Measurements from ENCODE around the gene CCER1. TPM values are rescaled to one million over a fixed set of nuclear protein-coding genes. Genes with fewer than 3 reads are reported as not detected.

The CCER1 gene
- polyA plus RNA-seq, 1 of the 3 experiments (the other 2 are of a cell fraction), result not detected

DNA sequence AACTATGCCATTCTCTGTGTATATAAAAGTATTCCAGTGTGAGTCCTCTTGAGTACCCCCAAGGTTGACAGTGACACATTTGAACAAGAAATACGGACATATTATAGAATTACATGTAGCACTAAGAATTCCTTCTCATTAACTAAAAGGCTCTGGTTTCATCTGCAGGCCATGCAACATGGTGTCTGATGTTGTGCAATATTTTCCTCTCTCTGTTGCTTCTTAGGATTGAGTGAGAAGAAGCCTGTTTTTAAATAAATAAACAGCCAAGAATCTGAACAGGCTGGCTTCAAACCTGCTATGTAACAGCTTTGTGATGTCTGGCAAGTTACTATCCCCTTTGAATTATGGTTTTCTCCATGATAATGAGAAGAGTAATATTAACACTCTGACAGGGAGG lies 22.2 kb upstream of the CCER1 start:
- ChIA-PET POLR2A (no interaction called here), CTCF (interaction anchor here (0.9 to 4.3 kb wide), 13 partner anchors 8 to 385 kb away, joined by 3 to 61 read pairs (median 7); no protein-coding TSS in a partner anchor)
- Histone ChIP-seq H3K9me2 (no peaks in the 10 kb centered on the region), H3K9ac (no peak overlapping the region), H3K27ac (ENCODE audit: low read depth in 2 of 2, low read length in 1 of 2) (no peak overlapping the region), H4K20me1 (ENCODE audit: insufficient read depth) (no peaks in the 10 kb centered on the region), H3K4me2 (no peak overlapping the region), H3K36me3 (replicated peaks in 1 of 2; ENCODE audit: control insufficient read depth in 1 of 2, insufficient read depth in 2 of 2, low read length in 1 of 2) (no peaks in the 10 kb centered on the region), H3K9me3 (no peaks in the 10 kb centered on the region), H2AFZ (ENCODE audit: low read depth) (no peak overlapping the region), H3K79me2 (ENCODE audit: insufficient read depth) (no peaks in the 10 kb centered on the region), H3K4me1 (ENCODE audit: control insufficient read depth in 1 of 2, insufficient read depth in 2 of 2, low read depth in 1 of 2, low read length in 1 of 2) (peaks cover 2 to 9% of the 10 kb centered on the region in 2 experiments; a peak in 3 of 4 replicates), H3F3A (replicated peaks; ENCODE audit: insufficient read depth) (peaks cover 4% of the 10 kb centered on the region), H3K27me3 (ENCODE audit: insufficient read depth) (no peaks in the 10 kb centered on the region), H3K4me3 (ENCODE audit: low read depth in 2 of 2, low read length in 1 of 2) (no peak overlapping the region)
- TF ChIP-seq NRF1 (IDR thresholded peaks at IDR 0.05; ENCODE audit: low read depth, low read length) (no peak), EP300 (IDR thresholded peaks at IDR 0.05; ENCODE audit: borderline replicate concordance in 1 of 2, low read depth in 1 of 2, low read length in 1 of 2) (no peak), TEAD4 (IDR thresholded peaks at IDR 0.05; ENCODE audit: borderline replicate concordance, insufficient read depth) (no peak), MEF2A (IDR thresholded peaks at IDR 0.05; ENCODE audit: borderline replicate concordance, low read depth) (no peak), SIN3A (IDR thresholded peaks at IDR 0.05; ENCODE audit: borderline replicate concordance, low read depth, low read length) (no peak), EZH2phosphoT487 (IDR thresholded peaks at IDR 0.05; ENCODE audit: borderline replicate concordance, low read depth) (no peak), TCF12 (IDR thresholded peaks at IDR 0.05) (no peak), FOSL2 (IDR thresholded peaks at IDR 0.05; ENCODE audit: borderline replicate concordance, low read depth) (no peak)
- TF ChIP-seq, protein P1, sequence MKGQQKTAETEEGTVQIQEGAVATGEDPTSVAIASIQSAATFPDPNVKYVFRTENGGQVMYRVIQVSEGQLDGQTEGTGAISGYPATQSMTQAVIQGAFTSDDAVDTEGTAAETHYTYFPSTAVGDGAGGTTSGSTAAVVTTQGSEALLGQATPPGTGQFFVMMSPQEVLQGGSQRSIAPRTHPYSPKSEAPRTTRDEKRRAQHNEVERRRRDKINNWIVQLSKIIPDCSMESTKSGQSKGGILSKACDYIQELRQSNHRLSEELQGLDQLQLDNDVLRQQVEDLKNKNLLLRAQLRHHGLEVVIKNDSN (IDR thresholded peaks at IDR 0.05; ENCODE audit: borderline replicate concordance, low read depth), result no peak
- TF ChIP-seq, protein P2, sequence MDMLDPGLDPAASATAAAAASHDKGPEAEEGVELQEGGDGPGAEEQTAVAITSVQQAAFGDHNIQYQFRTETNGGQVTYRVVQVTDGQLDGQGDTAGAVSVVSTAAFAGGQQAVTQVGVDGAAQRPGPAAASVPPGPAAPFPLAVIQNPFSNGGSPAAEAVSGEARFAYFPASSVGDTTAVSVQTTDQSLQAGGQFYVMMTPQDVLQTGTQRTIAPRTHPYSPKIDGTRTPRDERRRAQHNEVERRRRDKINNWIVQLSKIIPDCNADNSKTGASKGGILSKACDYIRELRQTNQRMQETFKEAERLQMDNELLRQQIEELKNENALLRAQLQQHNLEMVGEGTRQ (IDR thresholded peaks at IDR 0.05; ENCODE audit: borderline replicate concordance, low read depth, low read length), result no peak
- TF ChIP-seq, protein P3, sequence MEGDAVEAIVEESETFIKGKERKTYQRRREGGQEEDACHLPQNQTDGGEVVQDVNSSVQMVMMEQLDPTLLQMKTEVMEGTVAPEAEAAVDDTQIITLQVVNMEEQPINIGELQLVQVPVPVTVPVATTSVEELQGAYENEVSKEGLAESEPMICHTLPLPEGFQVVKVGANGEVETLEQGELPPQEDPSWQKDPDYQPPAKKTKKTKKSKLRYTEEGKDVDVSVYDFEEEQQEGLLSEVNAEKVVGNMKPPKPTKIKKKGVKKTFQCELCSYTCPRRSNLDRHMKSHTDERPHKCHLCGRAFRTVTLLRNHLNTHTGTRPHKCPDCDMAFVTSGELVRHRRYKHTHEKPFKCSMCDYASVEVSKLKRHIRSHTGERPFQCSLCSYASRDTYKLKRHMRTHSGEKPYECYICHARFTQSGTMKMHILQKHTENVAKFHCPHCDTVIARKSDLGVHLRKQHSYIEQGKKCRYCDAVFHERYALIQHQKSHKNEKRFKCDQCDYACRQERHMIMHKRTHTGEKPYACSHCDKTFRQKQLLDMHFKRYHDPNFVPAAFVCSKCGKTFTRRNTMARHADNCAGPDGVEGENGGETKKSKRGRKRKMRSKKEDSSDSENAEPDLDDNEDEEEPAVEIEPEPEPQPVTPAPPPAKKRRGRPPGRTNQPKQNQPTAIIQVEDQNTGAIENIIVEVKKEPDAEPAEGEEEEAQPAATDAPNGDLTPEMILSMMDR (IDR thresholded peaks at IDR 0.05), result no peak
- 87% methylated on average over 1 of the region's 1 CpG for WGBS (ENCODE audit: low lambda C conversion rate)
- no peak for DNase-seq

DNA sequence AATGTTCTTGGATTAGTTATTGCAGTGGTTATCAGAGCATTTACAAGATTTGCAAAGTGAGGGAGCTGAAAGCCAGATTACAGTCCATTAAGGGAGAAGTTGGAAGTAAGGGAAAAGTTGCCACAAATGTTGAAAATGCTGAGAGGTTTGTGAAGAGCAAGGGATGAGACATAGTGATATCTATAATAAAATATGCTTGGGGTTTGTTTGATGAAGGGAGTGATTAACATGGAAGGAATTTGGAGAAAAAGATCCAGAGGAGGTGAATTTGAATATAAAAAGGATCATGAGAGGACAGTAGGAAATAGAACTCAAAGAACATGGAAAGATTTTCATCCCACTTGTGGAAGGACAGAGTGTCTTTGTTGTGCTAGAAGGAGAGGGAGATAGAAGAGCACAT lies 19.3 kb upstream of the CCER1 start:
- peaks cover 2 to 13% of the 10 kb centered on the region in 2 experiments for H3K4me1 ChIP-seq (ENCODE audit: control insufficient read depth in 1 of 2, insufficient read depth in 2 of 2, low read depth in 1 of 2, low read length in 1 of 2)
- H2AFZ ChIP-seq (ENCODE audit: low read depth), result peak overlapping the region; percentile 61
- TF ChIP-seq FOSL2 (IDR thresholded peaks at IDR 0.05; ENCODE audit: borderline replicate concordance, low read depth), result 0 out of 2 replicates have a peak, but pooled peaks have one; percentile 36
- TF ChIP-seq JUND (IDR thresholded peaks at IDR 0.05), result 0 out of 2 replicates have a peak, but pooled peaks have one; percentile 24
- TF ChIP-seq EP300 (IDR thresholded peaks at IDR 0.05; ENCODE audit: borderline replicate concordance in 1 of 2, low read depth in 1 of 2, low read length in 1 of 2), result no peak
- no peaks in the 10 kb centered on the region for H3K9me2 ChIP-seq
- H3K9ac ChIP-seq, result no peak overlapping the region
- H3K4me2 ChIP-seq, result 0 out of 2 replicates have a peak overlapping the region, but pooled peaks have one; percentile 20
- CTCF ChIA-PET, result interaction anchor here (1.5 to 3.2 kb wide), 2 partner anchors 15 to 381 kb away, joined by 3 to 16 read pairs; no protein-coding TSS in a partner anchor
- H3K4me3 ChIP-seq (ENCODE audit: low read depth in 2 of 2, low read length in 1 of 2), result no peak overlapping the region
- DNase-seq, result no peak
- peak overlapping the region in 1 of 2 experiments; percentile 68; a peak in 2 of 4 replicates for H3K27ac ChIP-seq (ENCODE audit: low read depth in 2 of 2, low read length in 1 of 2)
- POLR2A ChIA-PET, result no interaction called here
- no peaks in the 10 kb centered on the region for H3K36me3 ChIP-seq (replicated peaks in 1 of 2; ENCODE audit: control insufficient read depth in 1 of 2, insufficient read depth in 2 of 2, low read length in 1 of 2)
- H4K20me1 ChIP-seq (ENCODE audit: insufficient read depth), result no peaks in the 10 kb centered on the region
- H3F3A ChIP-seq (replicated peaks; ENCODE audit: insufficient read depth), result peaks cover 4% of the 10 kb centered on the region
- H3K9me3 ChIP-seq, result no peaks in the 10 kb centered on the region
- H3K79me2 ChIP-seq (ENCODE audit: insufficient read depth), result no peaks in the 10 kb centered on the region
- H3K27me3 ChIP-seq (ENCODE audit: insufficient read depth), result no peaks in the 10 kb centered on the region

Data from SK-N-SH (cell line).